ENCODE measurements around the gene PWWP2B.

The PWWP2B gene

DNA sequence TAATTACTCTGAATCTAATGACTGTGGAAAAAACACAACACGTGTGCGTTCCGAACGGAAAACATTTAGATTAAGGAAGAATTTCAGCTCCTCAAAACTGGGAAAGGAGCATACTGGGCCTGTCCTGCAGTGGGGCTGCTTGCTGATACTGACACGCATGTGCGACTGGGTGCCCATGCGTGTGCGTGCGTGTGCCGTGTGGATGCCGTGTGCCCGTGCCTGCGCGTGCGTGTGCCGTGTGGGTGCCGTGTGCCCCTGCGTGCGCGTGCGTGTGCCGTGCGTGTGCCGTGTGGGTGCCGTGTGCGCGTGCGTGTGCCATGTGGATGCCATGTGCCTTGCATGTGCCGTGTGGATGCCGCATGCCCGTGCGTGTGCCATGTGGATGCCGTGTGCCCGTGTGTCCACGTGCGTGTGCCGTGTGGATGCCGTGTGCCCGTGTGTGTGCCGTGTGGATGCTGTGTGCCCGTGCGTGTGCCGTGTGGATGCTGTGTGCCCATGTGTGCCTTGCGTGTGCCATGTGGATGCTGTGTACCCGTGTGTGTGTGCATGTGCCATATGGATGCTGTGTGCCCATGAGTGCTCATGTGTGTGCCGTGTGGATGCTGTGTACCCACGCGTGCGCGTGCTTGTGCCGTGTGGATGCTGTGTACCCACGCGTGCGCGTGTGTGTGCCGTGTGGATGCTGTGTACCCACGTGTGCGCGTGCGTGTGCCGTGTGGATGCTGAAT lies 28.2 kb downstream of the PWWP2B start:
- Histone ChIP-seq H3K36me3 (peaks cover 10% of the 10 kb centered on the region; the same call in 1 of the 2 replicates), H3K4me1 (peaks cover 27% of the 10 kb centered on the region), H3K27me3 (no peaks in the 10 kb centered on the region), H3K4me3 (ENCODE audit: low read depth, low read length) (no peak overlapping the region), H3K9me3 (no peaks in the 10 kb centered on the region; the same call in 1 of the 2 replicates)
- TF ChIP-seq, protein P1, sequence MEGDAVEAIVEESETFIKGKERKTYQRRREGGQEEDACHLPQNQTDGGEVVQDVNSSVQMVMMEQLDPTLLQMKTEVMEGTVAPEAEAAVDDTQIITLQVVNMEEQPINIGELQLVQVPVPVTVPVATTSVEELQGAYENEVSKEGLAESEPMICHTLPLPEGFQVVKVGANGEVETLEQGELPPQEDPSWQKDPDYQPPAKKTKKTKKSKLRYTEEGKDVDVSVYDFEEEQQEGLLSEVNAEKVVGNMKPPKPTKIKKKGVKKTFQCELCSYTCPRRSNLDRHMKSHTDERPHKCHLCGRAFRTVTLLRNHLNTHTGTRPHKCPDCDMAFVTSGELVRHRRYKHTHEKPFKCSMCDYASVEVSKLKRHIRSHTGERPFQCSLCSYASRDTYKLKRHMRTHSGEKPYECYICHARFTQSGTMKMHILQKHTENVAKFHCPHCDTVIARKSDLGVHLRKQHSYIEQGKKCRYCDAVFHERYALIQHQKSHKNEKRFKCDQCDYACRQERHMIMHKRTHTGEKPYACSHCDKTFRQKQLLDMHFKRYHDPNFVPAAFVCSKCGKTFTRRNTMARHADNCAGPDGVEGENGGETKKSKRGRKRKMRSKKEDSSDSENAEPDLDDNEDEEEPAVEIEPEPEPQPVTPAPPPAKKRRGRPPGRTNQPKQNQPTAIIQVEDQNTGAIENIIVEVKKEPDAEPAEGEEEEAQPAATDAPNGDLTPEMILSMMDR (IDR thresholded peaks at IDR 0.05; ENCODE audit: low read depth, low read length), result no peak
- DNase-seq, result no peak

DNA sequence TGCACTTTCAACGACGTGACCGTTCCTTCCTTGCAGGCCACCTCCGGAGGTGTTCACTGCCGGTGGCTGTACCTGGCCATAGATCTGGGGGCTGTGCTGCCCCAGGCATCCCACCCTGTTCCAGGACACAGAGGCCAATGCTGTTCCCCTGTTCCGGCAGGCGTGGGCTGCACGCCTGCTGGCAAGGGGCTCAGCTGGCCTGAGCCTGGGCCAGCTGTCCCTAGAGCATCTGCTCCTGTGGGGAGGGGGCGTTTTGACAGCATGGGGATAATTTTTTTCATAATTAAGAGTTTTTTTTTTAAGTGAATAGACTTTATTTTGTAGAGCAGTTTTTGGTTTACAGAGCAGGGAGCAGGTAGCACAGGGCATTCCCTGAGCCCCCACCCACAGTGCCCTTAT lies 28.8 kb downstream of the PWWP2B start:
- H3K4me1 ChIP-seq, result peaks cover 27% of the 10 kb centered on the region
- no peak for DNase-seq
- TF ChIP-seq, protein P1 (IDR thresholded peaks at IDR 0.05; ENCODE audit: low read depth, low read length), result no peak

DNA sequence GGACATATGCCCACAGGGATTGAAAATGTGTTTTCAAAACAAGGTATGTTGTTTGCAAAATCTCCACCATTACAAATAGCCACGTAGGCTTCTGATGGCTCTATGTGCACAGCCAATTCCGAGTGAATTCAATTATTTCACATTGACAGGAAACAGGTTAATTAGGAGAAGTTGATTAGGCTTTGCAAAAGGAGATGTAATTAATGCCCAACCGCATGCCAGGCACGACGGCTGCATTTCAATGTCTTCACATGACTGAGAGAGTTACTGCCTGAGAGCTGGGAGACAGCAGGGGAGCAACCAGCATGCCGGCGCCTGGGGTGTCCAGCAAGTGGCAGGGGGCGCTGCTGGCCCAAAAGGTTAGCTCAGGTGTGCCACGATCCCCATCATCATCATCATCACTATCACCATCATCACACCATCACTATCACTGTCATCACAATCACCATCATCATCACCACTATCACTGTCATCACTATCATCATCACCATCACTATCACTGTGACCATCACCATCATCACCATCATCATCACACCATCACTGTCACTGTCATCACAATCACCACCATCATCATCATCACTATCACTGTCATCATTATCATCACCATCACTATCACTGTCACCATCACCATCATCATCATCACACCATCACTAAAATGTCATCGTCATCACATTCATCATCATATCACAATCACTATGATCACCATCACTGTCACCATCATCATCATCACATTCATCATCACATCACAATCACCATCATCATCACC lies 30.2 kb downstream of the PWWP2B start:
- Histone ChIP-seq H3K4me3 (ENCODE audit: low read depth, low read length) (no peak overlapping the region), H3K4me1 (peaks cover 14% of the 10 kb centered on the region), H3K9me3 (no peaks in the 10 kb centered on the region; the same call in 1 of the 2 replicates), H3K36me3 (peaks cover 10% of the 10 kb centered on the region; the same call in 1 of the 2 replicates), H3K27me3 (no peaks in the 10 kb centered on the region)
- TF ChIP-seq, protein P1 (IDR thresholded peaks at IDR 0.05; ENCODE audit: low read depth, low read length), result no peak
- DNase-seq, result no peak

More for the DNA sequence above, 28.8 kb downstream of the PWWP2B start:
- Histone ChIP-seq H3K36me3 (peaks cover 10% of the 10 kb centered on the region; the same call in 1 of the 2 replicates), H3K9me3 (no peaks in the 10 kb centered on the region; the same call in 1 of the 2 replicates), H3K4me3 (ENCODE audit: low read depth, low read length) (no peak overlapping the region), H3K27me3 (no peaks in the 10 kb centered on the region)

DNA sequence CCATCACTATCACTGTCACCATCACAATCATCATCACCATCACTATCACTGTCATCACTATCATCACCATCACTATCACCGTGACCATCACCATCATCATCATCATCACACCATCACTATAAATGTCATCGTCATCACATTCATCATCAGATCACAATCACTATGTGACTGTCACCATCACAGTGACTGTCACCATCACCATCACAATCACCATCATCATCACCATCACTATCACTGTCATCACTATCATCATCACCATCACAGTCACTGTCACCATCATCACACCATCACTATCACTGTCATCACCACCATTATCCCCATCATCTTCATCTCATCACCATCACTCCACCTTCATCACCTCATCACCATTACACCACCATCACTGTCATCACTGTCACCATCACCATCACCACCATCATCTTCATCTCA lies 31.0 kb downstream of the PWWP2B start:
- TF ChIP-seq, protein P1 (IDR thresholded peaks at IDR 0.05; ENCODE audit: low read depth, low read length), result no peak
- H3K27me3 ChIP-seq, result no peaks in the 10 kb centered on the region
- peaks cover 10% of the 10 kb centered on the region; the same call in 1 of the 2 replicates for H3K36me3 ChIP-seq
- no peaks in the 10 kb centered on the region; the same call in 1 of the 2 replicates for H3K9me3 ChIP-seq
- H3K4me3 ChIP-seq (ENCODE audit: low read depth, low read length), result no peak overlapping the region
- peaks cover 6% of the 10 kb centered on the region for H3K4me1 ChIP-seq
- DNase-seq, result no peak

DNA sequence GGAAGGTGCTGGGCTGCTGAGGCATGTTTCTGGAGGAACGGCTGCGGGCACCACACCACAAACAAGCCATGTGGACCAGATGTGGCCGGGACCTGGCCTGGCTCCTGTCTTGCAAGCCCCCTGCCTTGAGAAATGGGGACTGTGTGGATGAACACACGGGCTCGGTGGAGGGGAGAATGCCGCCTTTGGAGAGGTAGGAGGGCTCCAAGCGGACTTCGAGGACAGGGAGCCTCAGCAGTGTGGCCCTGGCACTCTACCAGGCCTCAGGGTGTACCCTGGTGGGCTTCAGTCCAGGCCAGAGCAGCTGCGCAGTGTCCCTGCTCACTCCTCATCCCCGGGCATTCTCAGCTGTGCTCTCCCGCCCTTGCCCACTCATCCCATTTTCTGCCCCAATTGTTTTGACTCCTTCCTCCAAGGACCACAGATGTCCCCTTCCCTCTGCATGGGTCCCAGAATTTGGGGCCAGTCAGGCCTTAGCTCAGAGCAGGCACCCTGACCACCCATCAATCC lies 31.5 kb downstream of the PWWP2B start:
- TF ChIP-seq, protein P1 (IDR thresholded peaks at IDR 0.05; ENCODE audit: low read depth, low read length), result no peak
- peaks cover 10% of the 10 kb centered on the region; the same call in 1 of the 2 replicates for H3K36me3 ChIP-seq

More for the DNA sequence above, 31.5 kb downstream of the PWWP2B start:
- no peak for DNase-seq
- Histone ChIP-seq H3K4me3 (ENCODE audit: low read depth, low read length) (no peak overlapping the region), H3K4me1 (peaks cover under 1% of the 10 kb centered on the region; the same call in 1 of the 2 replicates), H3K27me3 (no peaks in the 10 kb centered on the region), H3K9me3 (no peaks in the 10 kb centered on the region; the same call in 1 of the 2 replicates)
